GM18858 (cell line): ENCODE results near the gene RGS16.

Experiments used
- ATAC-seq: cut with Tn5 transposase; IDR thresholded peaks from one replicate; pipeline ENCODE4 v1.9.1; 2021; ENCODE audit not compliant: unreplicated experiment

The RGS16 gene

DNA sequence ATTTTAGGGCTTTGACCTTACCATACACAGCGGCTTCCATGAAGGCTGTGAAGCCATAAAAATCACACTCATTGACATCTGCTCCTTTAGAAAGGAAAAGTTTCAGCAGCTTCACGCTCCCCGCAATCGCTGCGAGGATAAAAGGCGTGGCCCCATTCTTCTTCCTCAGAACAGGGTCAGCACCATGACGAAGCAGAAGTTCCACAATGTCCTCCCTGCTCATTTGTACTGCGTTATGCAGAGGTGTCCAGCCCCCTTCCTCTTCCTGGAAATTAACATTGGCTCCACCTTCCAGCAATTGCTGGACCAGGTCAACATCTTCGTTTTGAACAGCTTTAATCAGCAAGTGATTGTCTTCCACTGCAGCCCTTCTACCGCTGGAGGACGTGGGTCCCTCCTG, 17.8 kb downstream of the RGS16 start:
- no peak for ATAC-seq

DNA sequence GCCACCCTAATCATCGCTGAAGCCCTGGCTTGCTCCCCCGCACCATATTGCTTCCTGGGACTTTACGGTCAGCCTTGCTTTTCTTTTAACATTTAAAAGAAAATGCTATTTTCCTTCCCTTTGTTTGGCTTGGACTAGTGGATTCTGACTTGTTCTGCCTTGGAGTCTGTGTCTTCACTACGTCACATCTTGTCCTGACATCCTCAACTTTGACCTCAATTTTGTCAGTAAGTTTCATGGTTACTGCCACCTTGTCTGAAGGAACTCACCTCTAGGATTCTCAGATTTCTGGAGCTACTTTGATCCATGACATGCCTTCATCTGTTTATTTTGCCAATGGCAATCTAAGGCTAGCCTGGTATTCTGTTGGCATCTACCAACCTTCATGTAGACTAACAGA, 19.4 kb downstream of the RGS16 start:
- no peak for ATAC-seq

DNA sequence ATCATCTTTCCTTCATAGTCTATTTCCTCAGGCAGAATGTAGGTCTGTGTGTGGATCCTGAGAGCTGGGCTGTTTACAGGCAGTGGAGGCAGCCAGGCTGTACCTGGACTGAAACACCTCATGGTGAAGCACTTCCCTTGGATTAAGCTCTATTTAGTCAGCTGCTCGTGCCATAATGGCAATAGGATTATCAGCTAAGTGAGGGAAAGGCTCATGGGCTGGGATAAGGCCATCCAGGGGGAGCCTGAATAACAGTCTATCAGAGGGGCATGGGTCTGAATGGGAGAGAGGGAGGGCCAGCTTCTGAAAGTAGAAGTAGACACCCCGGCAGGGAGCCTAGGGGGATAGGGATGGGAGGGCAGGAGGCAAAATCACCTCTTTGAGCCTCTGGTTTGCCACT, 23.5 kb downstream of the RGS16 start:
- ATAC-seq, result no peak

DNA sequence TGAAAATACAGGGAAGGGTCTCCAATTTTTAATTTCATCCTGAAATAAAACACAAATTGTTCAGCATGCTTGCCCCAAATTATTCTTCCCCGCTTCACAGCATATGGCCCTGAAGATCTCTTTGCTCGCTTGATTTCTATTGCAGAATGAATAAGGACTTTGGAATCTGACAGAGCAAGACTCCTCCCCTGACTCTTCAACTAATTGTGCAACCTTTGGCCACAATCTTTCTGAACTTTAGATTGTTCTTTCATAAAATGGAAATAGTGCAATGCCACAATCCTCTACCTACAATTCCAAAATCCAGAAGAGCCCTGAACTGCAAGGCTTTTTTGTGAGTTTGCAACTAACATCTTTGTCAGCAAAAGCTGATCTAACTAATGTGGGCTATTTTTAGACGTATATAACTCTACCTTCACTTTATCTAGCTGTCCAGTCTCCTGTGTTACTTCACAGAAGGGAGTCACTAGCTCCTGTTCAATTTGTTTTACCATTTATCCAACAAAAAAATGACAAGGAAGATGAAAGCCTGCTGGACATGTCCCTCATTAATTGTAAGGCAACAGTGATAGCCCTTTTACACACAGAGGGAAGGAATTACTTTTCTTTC, 28.5 kb downstream of the RGS16 start:
- ATAC-seq, result no peak

DNA sequence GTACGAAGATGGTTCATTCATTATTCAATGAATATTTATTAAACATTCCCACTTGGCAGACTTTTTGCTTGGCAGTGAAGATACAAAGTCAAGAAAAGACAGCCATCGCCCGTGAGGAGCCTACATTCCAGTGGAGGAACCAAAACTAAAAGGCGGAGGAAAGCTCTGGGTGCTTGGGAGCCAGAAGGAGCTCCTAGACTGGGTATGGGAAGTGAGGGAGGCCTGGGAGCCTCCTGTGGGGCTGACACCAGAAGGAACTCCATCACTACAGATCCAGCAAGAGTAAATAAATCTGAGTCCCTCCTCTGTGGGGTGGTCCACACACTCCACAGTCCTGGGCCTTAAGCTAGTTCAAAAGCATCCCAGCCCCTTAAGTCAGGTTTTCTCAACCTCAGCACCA, 30.0 kb downstream of the RGS16 start:
- ATAC-seq, result no peak

DNA sequence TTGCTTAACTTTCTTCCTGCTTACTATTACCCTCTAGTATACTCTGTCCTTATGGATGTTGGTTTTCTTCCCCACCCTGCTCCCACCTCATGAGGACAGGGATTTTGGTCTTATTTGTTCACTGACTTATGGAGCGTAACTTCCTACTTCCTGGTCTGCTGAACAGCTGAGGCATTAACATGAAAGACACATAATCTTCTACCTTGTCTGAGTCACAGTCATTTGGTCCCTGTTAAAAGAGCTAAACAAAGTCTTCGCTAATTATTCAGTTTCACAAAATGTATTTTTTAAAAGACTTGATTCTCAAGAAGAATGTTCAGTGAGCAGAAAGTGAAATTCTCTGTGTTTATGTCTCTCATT, 33.6 kb downstream of the RGS16 start:
- ATAC-seq, result no peak

DNA sequence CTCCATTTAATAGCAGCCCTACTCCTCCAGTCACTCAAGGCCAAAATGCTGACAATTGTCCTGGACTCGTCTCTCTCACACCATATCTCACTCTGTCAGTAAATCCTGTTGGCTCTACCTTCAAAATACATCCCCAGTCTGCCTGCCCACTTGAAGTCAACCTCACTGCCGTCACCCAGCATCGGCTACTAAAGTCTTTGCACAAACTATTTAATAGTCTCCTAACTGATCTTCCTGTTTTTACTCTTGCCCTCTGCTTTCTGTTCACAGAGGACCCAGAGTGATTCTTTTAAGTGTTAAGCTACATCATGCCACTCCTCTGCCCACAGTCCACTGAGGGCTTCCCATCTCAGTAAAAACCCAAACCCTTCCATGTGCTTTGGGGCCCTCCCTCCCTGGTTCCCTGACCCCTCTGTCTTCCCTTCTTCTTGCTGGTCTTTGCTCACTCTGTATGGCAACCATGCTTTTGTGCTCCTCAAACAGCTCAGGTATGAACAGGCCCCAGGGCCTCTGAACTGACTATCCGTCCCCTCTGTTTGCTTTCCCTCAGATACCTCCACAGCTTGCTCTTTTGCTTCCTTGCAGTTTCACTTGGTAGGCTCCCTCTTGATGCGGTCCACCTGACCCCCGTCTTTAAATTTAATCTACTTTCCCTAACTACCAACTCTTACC, 34.1 kb downstream of the RGS16 start:
- no peak for ATAC-seq

DNA sequence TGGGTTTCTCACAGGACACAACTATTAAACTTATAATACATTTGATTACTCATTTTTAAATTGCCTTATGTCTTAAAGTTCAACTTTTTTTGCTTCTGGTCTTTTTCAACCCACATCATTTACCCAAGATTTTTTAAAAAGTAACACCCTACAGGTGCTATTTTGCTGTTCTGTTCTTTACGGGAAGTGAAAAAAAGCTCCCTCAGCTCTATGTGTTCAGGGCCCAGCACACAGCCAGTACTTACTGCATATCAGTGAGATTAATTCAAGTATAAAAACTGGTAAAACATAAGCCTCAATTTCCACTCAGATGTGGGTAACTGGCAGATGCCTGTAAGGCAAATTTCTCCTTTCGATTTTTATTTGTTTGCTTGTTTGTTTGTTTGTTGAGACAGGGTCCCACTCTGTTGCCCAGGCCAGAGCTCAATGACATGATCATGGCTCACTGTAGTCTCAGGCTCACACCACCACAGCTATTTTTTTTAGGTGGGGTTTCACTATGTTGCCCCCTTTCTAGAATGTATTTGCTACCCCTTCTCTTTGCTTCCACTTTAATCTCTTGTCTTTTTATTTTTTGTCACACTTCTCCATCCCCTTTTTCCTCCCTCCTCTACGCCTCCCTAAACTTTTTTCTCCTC, 35.4 kb downstream of the RGS16 start:
- peak; percentile 40 for ATAC-seq

DNA sequence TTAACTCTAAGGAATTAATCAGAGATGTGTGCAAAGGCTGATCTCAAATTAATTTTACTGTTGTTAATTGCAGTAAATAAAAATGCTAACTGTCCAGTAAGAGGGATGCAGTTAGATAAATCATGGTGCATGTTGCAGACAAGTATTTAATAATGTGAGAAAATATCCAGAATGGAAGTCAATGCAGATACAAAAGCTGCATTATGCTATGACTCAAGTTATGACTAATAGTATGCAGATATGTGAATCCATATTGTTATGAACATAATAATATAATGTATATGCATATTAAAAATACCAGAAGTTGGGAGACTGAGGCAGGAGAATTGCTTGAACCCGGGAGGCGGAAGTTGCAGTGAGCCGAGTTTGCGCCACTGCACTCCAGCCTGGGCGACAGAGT, 36.6 kb downstream of the RGS16 start:
- no peak for ATAC-seq

DNA sequence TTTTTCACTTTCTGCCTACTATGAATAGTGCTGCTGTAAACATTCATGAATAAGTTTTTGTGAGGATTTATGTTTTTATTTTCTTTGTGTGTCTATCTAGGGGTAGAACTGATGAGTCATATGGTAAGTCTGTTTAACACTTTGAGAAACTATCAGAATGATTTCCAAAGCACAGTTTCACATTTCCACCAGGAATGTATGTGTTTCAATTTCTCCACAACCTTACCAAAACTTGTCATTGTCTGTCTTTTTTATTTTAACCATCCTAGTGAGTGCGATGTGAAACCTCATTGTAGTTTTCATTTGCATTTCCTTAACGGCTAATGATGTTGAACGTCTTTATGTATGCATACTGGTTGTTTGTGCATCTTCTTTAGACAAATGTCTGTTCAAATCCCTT, 38.7 kb downstream of the RGS16 start:
- ATAC-seq, result no peak

DNA sequence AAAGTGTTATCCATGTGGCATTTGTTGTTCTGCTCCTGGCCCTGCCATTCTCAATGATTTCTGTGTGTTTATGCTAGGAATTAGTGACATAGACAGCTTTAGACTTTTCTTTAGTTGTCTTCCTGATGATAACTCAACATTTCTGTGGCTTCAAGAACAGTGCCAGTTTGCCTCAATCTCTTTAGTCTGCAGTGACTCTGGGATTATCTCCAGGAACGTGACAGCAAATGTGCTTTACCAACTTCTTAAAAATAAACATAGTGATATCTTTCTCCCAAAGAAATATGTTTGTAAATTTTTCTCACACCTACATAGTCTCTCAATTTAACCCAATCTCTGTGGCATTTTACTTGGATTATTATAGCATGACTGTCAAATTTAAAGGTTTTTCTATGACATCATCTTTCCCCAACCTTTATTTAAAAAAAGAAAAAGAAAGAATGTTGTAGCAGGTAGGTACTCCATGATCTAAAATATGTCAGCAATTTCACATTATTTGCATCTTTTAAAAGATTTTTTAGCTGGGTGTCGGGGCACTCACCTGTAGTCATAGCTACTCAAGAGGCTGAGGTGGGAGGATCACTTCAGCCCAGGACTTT, 39.7 kb downstream of the RGS16 start:
- no peak for ATAC-seq

DNA sequence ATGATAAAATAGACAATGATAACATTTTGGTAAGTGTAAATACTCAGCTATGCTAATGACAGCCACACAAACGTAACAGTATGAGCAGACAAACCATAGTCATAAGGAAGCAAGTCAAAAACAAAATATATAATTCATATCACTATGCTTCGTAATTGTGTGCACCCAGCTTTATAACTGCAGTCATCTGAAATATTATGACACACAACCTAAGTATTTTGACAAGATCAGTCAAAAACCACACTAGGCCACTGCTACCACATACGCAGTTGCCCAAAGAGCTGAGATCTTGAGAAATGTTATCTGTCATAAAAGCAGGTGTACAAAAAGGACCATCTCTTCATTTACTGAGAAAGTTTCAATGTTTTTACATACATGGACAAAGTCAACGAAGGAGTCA, 41.1 kb downstream of the RGS16 start:
- no peak for ATAC-seq

DNA sequence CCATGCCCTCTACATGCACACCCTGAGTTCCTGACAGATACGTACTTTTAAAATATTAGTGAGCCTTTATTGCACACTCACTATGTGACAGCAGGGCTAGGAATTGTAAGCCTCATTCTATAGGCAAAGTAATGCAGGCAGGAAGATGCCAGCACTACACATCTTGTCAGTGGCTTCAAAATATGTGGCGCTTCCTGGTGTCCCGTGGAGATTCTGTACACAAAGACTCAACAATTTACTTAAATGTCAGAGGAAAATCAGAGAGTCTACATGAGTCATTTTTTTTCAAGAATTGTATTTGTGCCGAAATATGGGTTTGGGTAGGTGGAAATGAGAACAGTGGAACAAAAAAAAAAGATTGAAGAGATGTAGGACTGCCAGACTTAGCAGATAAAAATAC, 42.7 kb downstream of the RGS16 start:
- ATAC-seq, result no peak

DNA sequence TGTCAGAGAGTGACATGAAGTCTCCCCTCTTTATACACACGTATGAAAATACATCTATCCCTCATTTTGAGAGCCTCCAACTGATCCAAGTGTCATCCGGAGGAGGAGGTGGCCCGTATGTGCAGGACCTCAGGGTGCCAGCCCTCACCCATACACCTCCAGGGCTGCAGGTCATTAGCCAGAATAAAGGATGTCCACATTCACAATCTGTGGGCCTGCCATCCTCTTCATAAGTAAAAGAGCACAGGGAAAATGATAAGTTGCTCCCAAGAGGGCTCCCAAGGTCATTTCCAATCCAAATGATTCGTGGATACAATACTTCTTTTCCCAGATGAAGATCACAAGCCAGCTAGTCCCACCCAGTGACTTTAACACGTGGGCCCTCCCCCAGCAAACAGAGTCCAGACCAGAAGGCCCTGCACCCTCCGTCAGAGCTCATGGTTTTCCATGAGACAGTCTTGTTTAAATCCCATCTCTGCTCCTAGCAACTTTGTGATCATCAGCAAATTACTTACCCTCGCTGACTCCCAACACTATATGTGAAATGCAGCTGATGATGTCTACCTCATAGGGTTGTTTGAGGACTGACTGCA, 43.7 kb downstream of the RGS16 start:
- ATAC-seq, result no peak

DNA sequence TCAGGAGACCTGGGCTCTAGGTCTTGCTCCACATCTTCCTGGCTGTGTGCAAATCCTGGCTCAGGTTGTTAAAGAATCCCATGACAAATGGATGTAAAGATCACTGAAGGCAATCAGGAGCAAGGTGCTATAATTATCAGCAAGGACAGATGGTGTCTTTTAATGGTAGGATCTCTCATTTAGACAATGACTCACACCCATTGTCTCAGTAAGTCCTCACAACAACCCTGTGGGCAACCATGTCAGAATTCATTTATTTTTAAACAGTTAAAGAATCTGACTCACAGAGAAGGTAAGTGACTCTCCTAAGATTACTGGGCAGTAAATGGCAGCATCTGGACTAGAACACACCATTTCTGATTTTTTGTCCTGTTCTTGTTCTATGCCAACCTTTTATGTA, 47.9 kb downstream of the RGS16 start:
- ATAC-seq, result no peak

DNA sequence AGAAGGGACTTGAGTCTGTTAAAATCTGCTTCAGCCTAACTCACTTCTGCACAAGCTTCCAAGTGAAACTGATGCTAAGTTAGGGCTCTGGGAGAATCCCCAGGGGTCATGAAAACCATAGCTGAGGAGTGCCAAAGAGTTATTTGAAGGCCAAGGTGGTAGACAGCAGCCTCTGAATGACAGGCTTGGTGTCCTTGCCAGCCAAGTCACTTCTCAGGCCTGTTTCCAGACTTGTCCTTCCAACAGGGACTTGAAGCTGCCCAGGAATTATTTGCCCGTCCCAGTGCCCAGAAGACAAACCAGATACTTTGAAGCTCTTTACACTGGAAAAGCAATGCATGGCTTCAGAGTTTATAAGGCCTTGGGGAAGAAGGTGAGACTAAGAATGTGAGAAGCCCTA, 48.7 kb downstream of the RGS16 start:
- no peak for ATAC-seq

DNA sequence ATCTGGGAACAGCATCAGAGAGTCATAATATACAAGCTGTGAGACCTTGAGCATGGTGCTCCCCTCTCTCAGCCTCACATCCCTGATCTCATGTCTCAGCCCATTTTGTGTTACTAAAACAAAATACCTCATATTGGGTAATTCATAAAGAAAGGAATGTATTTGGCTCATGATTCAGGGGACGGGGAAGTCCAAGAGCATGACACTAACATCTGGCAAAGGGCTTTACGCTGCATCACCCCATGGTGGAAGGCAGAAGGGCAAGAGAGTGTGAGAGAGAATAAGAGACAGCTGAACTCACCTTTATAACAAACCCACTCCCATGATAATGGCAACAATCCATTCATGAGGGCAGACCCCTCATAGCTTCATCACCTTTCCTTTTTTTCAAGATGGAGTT, 51.7 kb downstream of the RGS16 start:
- ATAC-seq, result no peak

DNA sequence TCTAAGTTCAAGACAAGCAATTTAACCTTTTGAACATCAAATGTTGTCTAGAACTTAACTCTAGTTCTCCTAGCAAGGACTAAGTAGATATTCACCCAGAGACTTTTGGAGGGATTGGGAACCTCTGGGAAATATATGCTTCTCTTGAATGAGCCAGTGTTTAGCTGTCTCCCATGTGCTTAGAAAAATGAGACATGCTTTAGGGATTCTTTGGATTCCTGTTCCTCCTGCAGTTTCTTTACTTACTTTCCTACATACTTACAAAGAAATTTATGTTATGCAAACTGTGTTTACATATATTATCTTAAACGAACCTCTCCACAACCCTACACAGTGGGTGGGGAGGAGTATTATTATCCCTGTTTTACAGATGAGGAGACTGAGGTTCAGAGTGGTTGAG, 54.4 kb downstream of the RGS16 start:
- no peak for ATAC-seq

DNA sequence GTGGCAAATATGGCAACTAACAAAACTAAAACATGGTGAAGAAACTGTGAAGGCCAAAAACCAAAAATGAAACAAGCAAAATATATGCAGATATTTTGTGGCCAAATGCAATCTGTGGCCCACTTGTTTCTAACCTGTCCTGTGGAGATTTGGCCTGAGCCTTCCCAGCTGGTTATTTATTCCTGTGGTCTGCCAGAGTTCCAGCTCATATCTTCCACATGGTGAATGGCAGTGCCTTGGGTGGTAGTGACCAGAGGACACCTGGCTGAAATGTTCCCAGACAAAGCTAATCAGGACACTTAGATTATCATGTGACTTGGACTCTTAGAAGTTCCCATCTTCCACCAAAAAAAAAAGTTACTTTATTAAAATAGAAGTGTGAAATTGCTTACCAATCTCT, 54.8 kb downstream of the RGS16 start:
- no peak for ATAC-seq
